Activated CD4-positive, alpha-beta T cell treated with anti-CD3 and anti-CD28 coated beads, Interleukin-2, amount 50 U/mL, for 16 hours (primary cell): ENCODE results near the gene GSG1.

Experiments used
- DNase-seq: peaks from one replicate; pipeline ENCODE4 v3.0.0-alpha.2; 2020

Gene GSG1

DNA sequence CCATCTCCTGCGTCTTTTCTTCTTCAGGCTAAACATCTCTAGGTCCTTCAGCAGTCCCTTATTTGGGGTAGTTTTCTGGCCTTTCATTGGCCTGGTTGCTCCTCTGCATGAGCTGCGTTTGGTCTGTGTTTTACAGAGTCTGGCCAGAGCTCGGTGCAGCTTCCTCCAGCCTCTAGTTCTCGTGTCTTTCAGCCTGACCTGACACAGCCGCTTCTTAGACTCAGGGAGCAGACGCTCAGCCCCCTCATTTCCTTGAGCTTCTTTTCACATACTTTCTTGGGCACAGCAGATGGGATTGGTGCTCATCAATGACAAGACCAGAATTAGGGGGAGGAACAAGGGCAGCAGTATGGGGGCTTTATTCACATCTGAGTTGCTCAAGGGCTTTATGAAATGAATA is 13.6 kb upstream of the GSG1 start:
- DNase-seq = no peak

DNA sequence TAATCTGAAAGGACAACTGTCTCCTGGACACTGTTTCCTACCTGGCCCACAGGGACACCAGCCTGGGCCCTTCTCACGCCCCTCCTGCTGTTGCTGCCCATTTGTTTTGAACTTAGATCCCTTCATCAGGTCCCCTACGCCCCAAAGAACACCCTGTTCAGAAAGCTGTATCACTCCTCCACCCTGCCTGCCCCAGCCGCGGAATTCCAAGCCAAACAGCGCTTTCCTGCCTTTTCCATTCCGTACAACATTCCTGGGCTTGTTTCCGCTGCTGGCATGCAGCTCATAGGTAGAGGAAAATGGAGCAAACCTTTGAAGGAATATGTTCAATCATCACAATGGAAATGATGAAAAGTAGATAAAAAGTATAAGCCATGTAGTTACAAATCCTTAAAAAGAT is 12.8 kb upstream of the GSG1 start:
- no peak for DNase-seq

DNA sequence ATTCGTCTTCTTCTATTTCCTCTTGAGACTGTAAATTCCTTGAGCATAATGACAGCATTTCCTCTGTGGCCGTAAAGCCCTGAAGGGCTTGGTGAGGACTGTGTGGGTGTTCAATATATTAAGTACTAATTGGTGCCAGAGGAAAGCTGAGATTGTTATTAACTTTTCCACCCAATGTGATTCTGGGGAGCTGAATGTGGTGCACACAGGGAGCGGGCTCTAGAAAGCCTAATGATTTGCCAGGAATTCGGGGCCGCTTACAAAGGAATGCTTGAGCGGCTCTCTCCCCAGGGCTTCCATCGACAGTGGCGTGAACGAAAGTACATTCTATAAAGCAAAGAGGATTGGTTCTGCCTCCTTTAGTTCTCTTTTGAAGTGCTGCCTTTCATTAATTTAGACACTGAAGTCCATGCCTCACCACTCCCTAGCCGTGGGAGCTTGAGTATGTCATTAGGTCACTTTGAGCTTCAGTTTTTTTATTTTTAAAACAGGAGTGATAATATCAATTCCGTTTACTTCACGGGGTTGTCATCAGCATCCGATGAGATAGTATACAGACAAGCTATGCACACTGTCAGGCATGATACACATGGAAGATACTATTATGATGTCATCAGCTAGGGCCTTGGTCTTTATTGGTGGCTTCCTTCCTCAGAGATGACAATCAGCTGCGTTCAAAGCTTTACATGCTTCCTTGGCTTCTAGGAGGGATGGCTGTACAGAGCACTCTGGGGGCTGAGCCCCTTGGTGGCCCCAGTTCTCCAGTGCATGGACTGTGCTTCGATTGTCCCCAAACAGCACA is 11.0 kb upstream of the GSG1 start:
- no peak for DNase-seq

DNA sequence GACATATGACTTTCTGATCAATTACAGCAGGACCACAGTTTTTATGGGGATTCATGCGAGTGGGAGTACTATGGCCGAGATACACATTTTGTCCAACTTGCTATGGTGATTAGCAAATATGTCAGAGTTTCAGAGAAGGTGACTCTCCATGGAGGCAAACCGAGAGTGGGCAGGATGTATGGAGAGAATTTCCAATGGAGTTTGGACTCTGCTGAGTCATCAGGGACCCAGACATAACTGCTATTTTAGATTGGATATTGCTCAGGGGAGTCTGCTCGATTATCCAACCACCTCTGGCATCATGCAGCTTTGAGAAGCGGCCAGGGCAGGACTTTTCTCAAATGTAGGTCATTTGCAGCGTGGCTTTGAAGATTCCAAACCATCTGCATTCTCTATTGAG is 9.5 kb upstream of the GSG1 start:
- no peak for DNase-seq

DNA sequence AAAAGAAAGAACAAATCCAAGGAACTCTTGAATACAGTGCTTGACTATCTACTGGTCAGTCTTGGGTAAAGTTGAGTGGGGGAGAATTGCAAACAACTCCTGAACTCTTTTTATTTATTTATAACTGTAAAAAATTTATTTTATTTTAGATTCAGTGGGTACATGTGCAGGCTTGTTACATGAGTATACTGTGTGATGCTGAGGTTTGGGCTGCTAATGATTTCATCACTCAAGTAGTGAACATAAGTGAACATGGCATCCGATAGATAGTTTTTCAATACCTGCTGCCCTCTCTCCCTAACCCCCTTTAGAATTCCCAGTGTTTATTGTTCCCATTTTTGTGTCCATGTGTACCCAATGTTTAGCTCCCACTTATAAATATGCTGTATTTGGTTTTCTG is 3.2 kb upstream of the GSG1 start:
- DNase-seq = no peak

DNA sequence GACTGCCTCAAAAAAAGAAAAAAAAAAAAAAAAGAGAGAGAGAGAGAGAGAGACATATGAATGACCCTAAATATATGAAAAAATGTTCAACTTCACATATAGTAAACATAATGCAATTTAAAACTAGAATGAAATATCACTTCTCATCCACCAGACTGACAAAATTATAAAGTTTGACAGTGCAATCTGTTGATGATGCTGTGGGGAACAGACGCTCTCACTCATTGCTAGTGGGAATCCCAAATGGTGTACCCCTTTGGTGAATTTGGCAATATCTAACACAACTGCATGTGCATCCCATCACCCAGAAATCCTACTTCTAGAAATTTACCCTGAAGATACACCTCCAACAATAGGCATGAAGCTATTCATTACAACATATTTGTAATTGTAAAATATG is 2.3 kb upstream of the GSG1 start:
- no peak for DNase-seq

DNA sequence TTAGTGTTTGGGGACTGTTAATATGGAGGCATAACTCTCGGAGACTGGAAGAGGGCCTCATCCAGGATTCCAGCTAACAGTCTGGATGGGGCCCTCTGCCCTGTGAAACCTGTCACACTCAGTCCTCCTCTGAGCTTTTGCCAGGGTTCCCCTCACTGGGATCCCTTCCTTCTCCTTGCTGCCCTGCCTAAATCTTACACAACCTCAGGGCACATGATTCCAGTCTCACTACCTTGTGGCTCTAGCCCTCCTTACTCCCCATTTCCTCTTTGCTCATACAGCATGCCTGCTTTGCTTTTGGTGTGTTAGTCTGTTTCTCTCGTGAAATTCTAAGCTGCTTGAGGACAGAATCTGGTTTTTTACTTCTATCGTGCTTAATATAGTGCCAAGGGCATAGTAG is 942 bp upstream of the GSG1 start:
- no peak for DNase-seq

DNA sequence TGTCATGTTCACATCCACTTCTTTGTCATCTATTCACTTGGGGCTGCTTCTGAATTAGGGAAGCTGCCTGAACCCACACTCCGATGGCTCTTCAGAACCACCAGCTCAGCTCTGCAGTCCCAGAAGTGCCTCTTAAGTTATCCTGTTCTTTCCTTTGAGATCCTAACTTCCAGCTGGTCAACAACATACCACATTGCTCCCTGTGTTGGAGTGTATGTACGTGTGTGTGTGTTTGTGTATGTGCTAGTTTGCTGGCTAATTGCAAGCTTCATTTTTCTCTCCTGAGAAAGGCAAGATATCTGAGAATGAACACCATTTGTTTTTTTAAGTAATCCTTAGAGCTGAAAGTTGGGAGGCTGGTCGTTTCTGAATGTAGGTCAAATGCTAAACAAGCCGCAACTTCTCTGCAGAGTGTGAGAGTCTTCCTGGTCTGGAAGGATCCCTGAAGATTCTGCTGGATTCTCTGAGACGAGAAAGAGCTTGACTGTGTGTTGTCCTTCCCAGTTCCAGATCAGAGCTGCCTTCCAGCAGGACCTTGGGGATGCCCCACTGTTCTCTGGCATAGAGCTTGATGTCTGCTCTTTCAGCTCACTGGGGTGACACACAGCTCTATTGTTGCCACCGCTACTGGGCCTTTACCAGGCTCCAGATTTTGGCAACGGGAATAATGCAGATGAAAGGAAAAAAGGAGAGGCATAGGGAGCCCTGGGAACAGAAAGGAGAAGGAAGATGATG is 839 bp downstream of the GSG1 start:
- no peak for DNase-seq

DNA sequence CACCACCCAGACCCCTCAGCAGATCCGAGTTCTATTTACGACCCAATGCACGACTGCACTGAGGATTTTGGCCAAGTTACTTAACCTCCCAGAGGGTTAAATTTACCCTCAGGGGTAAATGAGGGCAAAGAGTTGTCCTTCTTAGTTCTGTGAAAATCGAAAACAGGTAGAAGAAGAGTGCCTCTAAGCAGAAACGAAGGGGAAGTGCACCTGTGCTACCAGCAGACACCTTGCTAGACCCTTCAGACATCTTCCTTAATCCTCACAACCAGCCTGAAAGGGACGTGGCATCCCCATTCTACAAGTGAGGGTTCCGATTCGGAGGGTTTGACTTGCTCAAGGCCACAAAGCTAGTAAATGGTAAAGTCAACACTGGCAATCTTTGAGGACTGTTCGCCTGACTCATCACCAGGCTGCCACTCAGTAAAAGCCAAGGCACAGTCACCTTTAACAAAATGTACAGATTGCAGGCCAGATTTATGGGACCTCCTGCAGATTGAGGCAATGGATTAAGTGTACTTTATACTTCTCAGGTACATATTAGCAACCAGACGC is 1.6 kb downstream of the GSG1 start:
- DNase-seq = peak; percentile 68

DNA sequence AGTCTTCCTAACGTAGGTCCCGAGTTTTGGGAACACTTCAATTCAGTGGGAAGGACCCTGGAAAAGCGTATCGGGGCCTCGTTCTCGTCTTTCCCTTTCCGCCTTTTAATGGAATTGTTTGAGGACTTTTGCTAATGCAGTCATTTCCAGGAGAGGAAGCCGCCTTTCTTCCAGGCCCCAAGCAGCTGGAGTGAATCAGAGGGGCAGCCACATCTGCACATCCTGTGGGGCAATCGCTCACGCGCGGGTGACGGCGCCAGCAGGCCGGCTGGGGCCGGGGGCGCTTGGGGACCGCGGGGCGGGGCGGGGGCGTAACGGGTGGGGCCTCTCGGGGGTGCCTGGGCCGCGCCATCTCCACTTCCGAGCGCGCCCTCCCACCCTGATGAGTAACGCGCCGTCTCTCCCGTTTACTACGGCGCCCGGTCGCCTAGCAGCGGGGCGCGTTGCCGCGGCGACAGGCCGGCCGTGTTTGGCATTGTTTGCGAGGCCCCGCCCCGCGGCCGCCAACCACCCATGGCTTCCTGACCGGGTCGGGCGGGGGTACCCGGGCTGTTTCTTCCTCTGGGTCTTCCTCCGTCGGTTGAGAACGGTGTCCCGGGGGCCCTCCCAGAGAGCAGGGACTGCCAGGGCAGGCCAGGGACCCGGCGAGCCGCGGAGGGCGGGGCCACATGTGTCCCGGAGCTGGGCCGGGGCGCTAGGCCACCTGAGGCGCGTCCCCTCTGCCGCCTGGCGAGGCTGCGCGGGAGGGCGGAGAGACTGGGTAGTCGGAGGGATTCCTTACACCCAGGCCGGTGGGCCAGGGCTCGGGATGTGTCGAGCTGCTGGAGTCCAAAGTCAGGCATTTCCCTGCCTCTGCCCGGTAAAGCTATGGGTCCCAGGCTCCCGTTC is 2.3 kb downstream of the GSG1 start:
- DNase-seq = peak; percentile 92

DNA sequence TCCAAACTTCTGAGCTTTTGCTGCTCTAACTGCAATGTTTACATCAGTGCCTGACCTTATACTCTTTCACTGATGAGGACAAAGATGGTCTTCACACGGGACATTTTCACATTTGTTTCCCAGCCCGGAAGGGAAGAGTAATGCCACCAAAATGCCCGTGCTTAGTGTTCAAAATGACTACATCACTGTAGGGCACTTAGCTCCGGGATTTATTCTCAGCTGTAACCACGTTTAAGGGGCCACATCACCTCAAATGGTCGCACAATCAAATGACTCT is 2.9 kb downstream of the GSG1 start:
- no peak for DNase-seq

DNA sequence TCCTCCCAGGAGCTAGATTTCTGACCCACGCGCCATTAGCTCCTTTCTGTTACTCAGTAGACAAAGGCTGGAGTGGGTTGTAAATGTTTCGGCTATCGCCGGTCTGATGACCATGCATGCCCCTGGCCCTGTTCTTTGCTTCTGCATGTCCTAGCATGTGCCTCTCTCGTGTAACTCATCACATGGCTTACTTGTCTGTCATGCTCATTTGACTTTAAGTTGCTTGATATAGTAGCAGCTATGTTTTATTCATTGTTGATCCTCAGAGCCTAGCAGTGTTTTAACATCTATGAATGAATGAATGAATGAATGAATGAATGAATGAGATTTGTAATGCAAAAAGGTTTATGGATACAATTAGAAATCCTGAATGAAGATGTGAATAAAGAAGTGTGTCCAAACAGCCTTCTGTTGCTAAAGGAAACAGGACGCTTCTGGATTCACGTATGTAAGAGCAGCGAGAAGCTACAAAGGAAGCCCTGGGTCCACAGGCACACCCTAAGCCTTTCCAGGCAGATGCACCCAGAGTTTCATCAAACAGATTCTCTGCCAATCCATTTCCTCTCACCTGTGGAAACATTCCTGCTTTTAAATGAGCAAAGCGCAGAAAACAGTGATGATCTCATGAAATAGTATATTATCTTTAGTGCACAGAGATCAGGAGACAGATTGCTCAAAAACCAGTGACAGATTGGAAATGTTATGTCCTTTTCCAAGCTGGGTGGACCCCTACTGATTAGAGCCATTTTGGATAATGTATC is 3.4 kb downstream of the GSG1 start:
- DNase-seq = no peak

DNA sequence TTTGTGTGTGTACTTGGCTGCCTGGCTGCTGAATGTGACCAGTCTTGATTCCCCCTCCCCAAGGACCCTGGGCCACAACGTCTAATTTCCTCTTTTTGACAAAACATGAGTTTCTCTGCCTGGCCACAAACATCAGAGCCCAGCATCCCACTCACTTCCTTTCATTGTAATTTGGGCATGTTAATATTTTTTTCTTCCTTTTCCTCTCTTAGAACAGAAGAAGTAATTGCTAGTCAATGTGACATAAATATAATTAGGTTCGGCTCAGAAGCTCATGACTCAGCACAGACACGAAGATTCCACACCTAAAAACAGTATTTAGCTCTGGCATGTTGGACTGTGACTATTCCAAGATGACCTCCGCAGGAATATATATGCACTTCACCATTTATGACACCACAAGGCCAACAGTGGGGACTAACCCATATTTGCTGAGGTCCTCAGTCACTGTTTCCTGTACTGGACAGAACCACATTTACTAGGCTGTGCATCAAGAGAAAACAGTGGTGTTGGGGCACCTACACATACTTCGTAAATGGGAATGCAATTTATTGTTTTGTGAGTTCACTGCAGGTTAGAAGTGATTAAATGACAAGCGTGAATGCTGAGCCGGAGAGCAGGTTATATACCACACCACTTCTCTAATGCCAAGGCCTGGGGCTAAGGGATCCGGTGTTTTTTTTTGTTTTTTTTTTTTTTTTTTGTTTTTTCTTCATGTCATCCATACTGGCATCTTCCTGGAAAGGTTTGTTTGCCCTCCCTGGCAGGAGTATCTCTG is 4.2 kb downstream of the GSG1 start:
- no peak for DNase-seq

DNA sequence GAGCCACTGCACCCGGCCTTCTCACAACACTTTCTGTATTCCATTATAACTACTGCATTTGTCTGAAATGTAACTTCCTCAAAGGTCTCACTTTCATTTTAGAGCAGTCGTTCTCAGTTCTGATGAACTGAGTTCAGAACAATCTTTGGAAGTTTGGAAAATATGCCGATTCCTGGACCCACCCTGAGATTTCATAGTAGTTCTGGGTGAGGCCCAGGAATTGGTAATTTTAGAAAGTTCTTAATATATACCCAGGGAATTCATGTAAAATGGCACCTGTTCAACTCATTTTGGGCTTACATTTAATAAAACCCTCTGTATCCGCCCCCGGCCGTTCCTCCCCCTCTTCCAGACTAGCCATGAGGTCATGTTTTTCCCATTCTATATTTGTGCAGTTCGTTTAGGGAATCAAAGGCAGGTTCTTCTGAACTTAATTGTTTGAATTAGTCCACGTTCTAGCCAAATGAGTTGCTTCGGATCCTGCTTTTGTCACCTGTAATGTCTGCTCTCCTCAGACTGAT is 5.9 kb downstream of the GSG1 start:
- no peak for DNase-seq

DNA sequence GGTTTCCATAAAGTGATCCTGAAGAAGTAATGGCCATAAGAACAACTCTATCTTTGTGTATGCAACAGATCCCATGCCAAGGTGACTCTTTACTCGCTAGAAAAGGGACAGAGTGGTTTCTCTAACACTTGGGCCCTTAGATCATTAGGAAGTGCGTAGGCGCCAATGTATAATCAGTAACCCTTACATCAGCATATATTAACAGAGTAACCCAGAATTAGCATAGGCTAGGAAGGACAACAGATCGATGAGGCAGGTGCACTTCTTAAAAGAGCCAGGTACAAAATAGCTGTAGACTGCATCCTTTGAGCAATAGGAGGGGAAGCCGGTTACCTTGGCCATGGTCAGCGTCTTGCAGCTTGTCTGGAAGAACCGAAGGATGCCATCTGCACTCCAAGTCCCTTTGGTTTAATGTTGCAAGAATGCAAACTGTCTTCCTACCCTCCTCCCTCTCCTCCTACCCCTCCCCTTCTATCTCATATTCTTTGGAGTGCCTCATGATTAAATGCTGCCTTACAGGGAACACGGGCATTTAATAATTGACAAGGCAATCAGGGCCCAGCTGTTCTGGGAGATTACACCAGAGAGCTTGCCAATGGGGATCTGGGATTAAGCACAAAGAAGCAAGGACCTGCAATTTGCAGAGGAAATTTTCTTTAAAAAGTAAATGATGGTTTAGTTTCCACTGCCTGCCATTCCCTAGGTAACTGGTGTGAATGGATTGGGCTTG is 8.0 kb downstream of the GSG1 start:
- no peak for DNase-seq

DNA sequence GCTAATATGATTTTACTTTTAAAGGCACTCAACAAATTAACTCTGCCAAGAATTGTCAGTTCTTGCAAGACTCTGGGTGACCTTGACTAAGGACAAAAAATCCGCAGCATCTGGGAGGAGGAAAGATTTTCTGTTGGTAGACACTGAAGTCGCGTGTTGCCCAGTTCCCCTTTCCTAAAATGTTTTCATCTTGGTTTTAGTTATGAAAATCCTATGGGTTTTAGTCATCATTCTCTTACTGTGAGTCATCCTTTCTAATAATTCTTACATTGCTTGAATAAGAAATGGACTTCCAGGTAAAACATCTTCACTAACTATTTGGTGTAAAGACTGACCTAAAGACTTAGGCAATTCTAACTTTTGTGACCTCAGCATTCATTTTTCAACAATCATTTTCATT is 9.1 kb downstream of the GSG1 start:
- DNase-seq = peak; percentile 42

DNA sequence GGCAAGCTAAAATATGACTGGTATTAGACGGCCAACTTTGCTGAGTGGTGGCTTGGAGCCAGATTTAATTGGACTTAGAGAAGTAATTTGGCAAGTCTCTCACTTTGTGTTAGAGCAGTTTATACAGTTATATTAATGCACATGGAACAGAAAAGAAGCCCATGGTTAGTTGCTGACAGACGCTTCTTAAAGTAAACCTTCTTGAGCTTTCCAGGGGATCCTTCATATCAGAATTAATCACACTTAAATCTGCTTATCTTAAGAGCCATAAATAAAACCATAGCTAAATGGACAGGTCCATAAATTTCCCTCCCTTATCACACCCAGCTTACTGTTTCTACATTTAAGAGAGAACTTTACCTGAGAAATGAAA is 9.6 kb downstream of the GSG1 start:
- no peak for DNase-seq

DNA sequence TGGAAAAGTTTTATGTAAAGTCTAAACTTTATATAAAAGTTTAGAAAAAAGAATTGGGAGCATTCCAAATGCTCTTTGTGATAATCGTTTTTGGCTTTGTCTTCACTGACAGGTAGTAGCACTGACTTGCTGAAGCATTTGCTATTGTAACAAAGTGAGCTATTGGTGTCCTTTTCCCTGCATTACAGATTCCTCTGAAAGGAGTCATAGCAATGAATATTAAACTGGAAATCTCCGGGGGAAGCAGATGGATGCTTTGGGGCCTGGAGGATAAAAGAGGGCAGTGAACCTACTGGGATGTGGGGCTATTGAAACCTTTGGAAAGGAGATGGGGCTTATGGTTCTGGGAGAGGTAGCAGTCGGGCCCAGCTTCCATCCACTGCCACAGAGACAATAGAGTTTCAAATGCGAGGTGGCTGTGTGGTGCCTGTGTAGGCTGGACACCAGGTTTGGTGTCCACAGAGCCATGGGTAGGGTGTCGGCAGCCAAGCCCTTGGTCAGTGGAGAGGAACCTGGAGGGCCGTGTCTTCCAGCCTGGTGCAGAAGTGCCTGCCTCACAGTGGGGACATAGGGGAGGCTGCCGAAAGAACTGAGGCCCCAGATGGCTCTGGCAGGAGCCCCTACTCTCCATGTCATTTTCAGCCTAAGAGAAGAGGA is 10.1 kb downstream of the GSG1 start:
- no peak for DNase-seq

DNA sequence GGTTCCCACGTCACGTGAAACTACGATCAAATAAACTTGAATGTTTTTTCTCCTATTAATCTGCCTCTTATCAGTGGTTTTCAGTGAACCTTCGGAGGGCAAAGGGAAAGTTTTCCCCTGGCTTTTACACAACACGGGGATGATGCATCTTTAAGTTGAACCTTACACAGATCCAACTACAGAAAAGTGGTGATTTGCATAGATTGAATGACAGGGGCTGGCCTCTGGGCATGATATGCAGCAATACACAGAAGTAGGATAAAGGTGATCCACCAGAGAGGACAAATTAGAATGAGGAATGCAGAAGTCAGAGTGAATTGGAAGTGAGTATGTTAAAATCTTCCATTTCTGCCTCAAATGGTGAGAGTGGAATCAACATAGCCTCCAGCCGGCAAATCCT is 11.6 kb downstream of the GSG1 start:
- DNase-seq = no peak

DNA sequence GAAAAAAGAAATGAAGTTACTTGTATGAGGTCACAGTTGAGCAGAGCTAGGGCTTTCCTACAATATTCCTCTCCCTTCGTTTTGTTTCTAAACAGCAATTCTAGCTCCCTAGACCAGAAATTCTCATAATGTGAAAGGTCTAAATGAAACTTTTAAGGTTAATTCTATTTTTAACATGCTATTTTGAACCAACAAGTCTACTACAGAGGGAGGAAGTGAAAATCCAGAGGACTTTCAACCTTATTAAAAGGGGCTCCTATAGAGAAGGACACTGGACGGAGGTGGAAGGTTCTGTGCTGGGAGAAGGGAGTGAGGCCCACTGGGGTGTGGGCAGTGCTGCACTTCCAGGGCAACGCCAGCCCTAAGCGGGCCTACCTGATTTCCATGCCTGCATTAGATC is 13.4 kb downstream of the GSG1 start:
- DNase-seq = no peak

DNA sequence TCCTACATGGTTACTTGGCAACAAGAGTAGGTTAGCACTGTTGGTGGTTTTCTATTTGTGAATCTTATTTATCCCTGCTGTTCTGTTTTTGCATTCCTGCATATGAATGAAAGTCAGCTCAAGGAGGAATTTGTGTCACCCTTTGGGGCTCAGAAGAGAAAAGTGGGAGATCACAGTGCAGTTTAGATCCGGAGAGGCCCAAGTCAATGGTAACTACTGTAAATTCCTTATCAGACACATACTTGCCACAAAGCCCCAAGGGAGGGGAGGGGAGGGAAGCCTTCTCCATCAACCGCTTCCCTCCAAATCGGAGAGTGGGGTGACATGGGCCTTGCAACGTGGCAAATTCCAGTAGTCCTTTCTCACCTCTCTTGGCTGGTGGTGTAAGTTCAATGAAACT is 15.0 kb downstream of the GSG1 start:
- DNase-seq = no peak
